SU-DHL-6 (cell line): ENCODE measurements around the gene SLC6A17.

Experiments
- H2AFZ ChIP-seq: fragments of 200-600 bp; sonication (generic); 2 replicates; pipeline ENCODE4 v1.6.1; 2014; ENCODE audit warnings: low read depth, mild to moderate bottlenecking, moderate library complexity, mixed read lengths, antibody characterized with exemption, low read length; ENCODE audit not compliant: severe bottlenecking
- H3F3A ChIP-seq: fragments of 200-600 bp; shearing (Covaris generic); 2 replicates; pipeline ENCODE4 v1.6.0; 2016; ENCODE audit warnings: antibody characterized with exemption, mild to moderate bottlenecking; ENCODE audit not compliant: insufficient read depth
- H3K27ac ChIP-seq: fragments of 200-600 bp; sonication (generic); 2 replicates; pipeline ENCODE4 v1.5.1; 2016; ENCODE audit warnings: low read depth, mild to moderate bottlenecking, low read length, moderate library complexity, mixed read lengths
- H3K27me3 ChIP-seq: fragments of 200-600 bp; sonication (generic), shearing (Covaris generic); 2 replicates; pipeline ENCODE4 v1.6.0; 2014; ENCODE audit warnings: mild to moderate bottlenecking, low read length
- H3K36me3 ChIP-seq: fragments of 200-600 bp; sonication (generic); 2 replicates; pipeline ENCODE4 v1.6.1; 2014; ENCODE audit warnings: mild to moderate bottlenecking, low read length, mixed read lengths
- H3K4me2 ChIP-seq: fragments of 300-600, 200-600 bp; shearing (Covaris generic), sonication (generic); 2 replicates; pipeline ENCODE4 v1.6.0; 2014; ENCODE audit warnings: low read length, low read depth, mild to moderate bottlenecking; ENCODE audit not compliant: poor library complexity, severe bottlenecking
- H3K4me3 ChIP-seq: fragments of 200-600 bp; sonication (generic); 2 replicates; pipeline ENCODE4 v1.5.1; 2014; ENCODE audit warnings: antibody characterized with exemption, low read length, mild to moderate bottlenecking, mixed read lengths; ENCODE audit not compliant: insufficient read depth, poor library complexity, severe bottlenecking
- H3K79me2 ChIP-seq: fragments of 200-600 bp; sonication (generic); 2 replicates; pipeline ENCODE4 v1.6.1; 2014; ENCODE audit warnings: mild to moderate bottlenecking, low read length, moderate library complexity; ENCODE audit not compliant: insufficient read depth
- H3K9ac ChIP-seq: fragments of 200-600 bp; sonication (generic); 2 replicates; pipeline ENCODE4 v1.7.0; 2014; ENCODE audit warnings: mild to moderate bottlenecking, low read length
- H3K9me2 ChIP-seq: fragments of 200-600 bp; sonication (generic); replicated peaks from 2 replicates; pipeline ENCODE4 v1.6.1; 2014; ENCODE audit warnings: low read length; ENCODE audit not compliant: insufficient read depth
- H3K9me3 ChIP-seq: fragments of 200-600 bp; sonication (generic); 2 replicates; pipeline ENCODE4 v1.6.1; 2014; ENCODE audit warnings: low read length, mixed read lengths; ENCODE audit not compliant: insufficient read depth
- H4K20me1 ChIP-seq: fragments of 200-600 bp; sonication (generic); 2 replicates; pipeline ENCODE4 v1.6.1; 2014; ENCODE audit warnings: low read depth, mild to moderate bottlenecking, antibody characterized with exemption, low read length, moderate library complexity, mixed read lengths
- EZH2phosphoT487 ChIP-seq: fragments of 200-600 bp; sonication (generic), shearing (Covaris generic); conservative IDR thresholded peaks from 2 replicates; pipeline ENCODE4 v1.6.1; 2018; ENCODE audit warnings: mild to moderate bottlenecking, antibody characterized with exemption, low read length, moderate library complexity, mixed read lengths
- TF ChIP-seq, protein P1 (sequence below): fragments of 200-600 bp; sonication (generic); IDR thresholded peaks from one replicate; pipeline ENCODE4 v1.5.1; 2017; ENCODE audit warnings: antibody characterized with exemption, mild to moderate bottlenecking, low read length, moderate library complexity; ENCODE audit not compliant: insufficient read depth, poor library complexity, severe bottlenecking

The SLC6A17 gene

DNA sequence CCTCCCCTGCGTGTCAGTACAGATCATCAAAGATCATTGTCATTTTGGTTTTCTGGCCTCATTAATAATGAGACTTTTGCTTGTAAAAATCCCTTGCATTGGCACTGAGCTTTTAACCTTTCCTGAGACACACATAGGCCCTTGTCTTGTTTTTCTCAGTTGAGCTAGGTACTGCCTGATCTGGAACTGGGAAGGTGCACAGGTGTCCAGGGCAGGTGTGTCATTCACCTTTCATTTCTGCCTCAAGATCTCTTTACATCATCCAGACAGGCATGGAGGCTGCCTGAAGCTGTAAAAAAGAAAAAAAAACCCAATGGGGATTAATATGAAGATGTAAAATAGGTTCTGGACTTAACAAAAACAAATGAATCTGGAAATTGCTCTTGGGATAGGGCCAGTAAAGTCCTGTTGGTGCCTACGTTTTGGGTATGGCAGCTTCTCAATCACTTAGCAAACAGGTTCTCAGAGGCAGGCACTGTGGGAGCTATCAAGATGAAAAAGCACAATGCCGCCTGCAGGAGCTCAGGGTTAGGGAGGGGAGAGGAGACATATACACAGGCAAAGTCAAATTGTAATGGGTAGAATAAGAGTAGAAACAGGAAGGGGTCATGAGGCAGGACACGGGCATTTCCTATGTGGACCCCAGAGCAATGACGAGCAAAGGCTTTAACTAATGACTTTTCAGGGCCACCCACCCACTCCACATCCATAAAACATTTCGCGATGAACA, 58.8 kb downstream of the SLC6A17 start:
- peak overlapping the region; percentile 80 for H2AFZ ChIP-seq

DNA sequence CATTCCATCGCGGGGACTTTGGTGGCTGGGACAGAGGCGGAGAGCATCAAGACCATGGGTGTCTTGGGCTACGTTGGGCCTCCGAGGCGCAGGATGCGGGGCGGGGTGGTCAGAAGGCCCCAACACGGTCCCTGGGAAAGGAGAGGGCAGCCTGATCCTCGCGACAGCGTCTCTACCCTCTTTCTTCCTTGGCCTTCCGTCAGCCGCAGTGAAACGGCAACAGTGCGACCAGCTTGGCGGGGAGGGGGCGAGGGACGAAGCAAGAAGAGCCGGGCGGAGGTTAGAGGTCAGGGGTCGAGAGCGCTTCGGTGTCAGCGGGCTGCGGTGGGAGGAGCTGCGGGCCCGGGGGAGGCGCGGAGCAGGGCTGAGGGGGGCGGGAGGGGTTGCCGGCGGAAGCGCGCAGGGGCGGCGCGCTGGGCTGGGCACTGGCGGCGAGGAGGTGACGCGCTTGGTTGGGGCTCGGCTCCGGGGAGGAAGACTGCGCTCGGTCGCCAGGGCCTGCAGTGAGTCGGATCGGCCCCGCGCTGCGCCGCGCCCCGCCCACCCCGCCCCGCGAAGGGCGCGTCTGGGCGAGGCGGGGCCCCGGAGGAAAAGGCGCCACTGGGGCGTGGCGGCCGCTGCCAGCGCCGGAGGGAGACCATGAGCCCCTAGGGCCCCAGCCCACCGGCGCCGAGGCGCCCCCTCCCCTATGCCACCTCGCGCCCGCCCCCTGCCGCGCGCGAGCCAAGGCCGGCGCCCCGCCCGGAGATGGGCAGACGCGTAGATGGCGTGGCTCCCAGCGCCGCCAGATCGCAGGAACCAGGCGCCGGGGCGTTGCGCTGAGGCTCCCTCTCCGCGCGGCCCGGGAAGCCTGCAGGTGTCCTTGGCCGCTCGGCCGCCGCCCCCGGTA, 59.7 kb downstream of the SLC6A17 start, which contains the start of gene KCNC4:
Gene KCNC4 (plus strand): TSS at position 600 of the 889 bp plus-strand sequence. CDS start 1,186 bp downstream, outside the sequence.
- Histone ChIP-seq H3K9me3 (no peaks in the 10 kb centered on the region), H3K27me3 (no peaks in the 10 kb centered on the region), H3K9ac (peak within 1 kb of the TSS; percentile 91), H3K9me2 (no peaks in the 10 kb centered on the region), H3K4me2 (peak within 1 kb of the TSS; percentile 69), H3K36me3 (no peaks in the 10 kb centered on the region), H2AFZ (peak within 1 kb of the TSS; percentile 80), H4K20me1 (no peaks in the 10 kb centered on the region), H3K79me2 (no peaks in the 10 kb centered on the region), H3F3A (peaks cover 10% of the 10 kb centered on the region), H3K27ac (peak within 1 kb of the TSS; percentile 73), H3K4me3 (peak within 1 kb of the TSS; percentile 75)
- TF ChIP-seq, protein P1, sequence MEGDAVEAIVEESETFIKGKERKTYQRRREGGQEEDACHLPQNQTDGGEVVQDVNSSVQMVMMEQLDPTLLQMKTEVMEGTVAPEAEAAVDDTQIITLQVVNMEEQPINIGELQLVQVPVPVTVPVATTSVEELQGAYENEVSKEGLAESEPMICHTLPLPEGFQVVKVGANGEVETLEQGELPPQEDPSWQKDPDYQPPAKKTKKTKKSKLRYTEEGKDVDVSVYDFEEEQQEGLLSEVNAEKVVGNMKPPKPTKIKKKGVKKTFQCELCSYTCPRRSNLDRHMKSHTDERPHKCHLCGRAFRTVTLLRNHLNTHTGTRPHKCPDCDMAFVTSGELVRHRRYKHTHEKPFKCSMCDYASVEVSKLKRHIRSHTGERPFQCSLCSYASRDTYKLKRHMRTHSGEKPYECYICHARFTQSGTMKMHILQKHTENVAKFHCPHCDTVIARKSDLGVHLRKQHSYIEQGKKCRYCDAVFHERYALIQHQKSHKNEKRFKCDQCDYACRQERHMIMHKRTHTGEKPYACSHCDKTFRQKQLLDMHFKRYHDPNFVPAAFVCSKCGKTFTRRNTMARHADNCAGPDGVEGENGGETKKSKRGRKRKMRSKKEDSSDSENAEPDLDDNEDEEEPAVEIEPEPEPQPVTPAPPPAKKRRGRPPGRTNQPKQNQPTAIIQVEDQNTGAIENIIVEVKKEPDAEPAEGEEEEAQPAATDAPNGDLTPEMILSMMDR: no peak
- TF ChIP-seq EZH2phosphoT487: no peak

More for the DNA sequence above, 58.8 kb downstream of the SLC6A17 start:
- no peaks in the 10 kb centered on the region for H3K79me2 ChIP-seq
- H3K9ac ChIP-seq: peak overlapping the region; percentile 91
- H3K27me3 ChIP-seq: no peaks in the 10 kb centered on the region
- no peaks in the 10 kb centered on the region for H3K9me2 ChIP-seq
- H3F3A ChIP-seq: peaks cover 10% of the 10 kb centered on the region
- peak overlapping the region; percentile 47 for H3K4me3 ChIP-seq
- H3K9me3 ChIP-seq: no peaks in the 10 kb centered on the region
- H3K4me2 ChIP-seq: peak overlapping the region; percentile 57
- no peaks in the 10 kb centered on the region for H4K20me1 ChIP-seq
- no peak for TF ChIP-seq EZH2phosphoT487
- TF ChIP-seq, protein P1: no peak
- H3K27ac ChIP-seq: peak overlapping the region; percentile 41
- H3K36me3 ChIP-seq: no peaks in the 10 kb centered on the region

- peaks cover 10% of the 10 kb centered on the region for H3F3A ChIP-seq
- no peaks in the 10 kb centered on the region for H4K20me1 ChIP-seq
- peak overlapping the region; percentile 75 for H3K4me3 ChIP-seq
- no peaks in the 10 kb centered on the region for H3K36me3 ChIP-seq
- no peaks in the 10 kb centered on the region for H3K9me3 ChIP-seq
- no peaks in the 10 kb centered on the region for H3K27me3 ChIP-seq
- peak overlapping the region; percentile 69 for H3K4me2 ChIP-seq
- H2AFZ ChIP-seq: peak overlapping the region; percentile 49
- peak overlapping the region; percentile 73 for H3K27ac ChIP-seq
- peak overlapping the region; percentile 91 for H3K9ac ChIP-seq
- no peaks in the 10 kb centered on the region for H3K79me2 ChIP-seq
- TF ChIP-seq EZH2phosphoT487: no peak
- TF ChIP-seq, protein P1: no peak
- H3K9me2 ChIP-seq: no peaks in the 10 kb centered on the region
Measured at GRCh38 chr1:110210604-110211495, 60.6 kb downstream of the SLC6A17 start.
